GM21526 (cell line): ENCODE data around the gene TTLL7.
"Not testable (repeated sequence)": the region's sequence is repeated elsewhere in the genome, so short reads cannot be mapped to it uniquely, and the experiment has no call there.

Experiments
- ATAC-seq: cut with Tn5 transposase; IDR thresholded peaks from one replicate; pipeline ENCODE4 v1.9.1; 2021; ENCODE audit warnings: moderate library complexity; ENCODE audit not compliant: unreplicated experiment, low FRiP score

TTLL7 gene

GRCh38 chr1:83996621-83997020 lies 2.3 kb downstream of the TTLL7 start:
- no peak for ATAC-seq

- no peak for ATAC-seq
Observed at GRCh38 chr1:83996191-83996590, 2.7 kb downstream of the TTLL7 start.

- ATAC-seq, result no peak
Observed at GRCh38 chr1:83995649-83996048, 3.3 kb downstream of the TTLL7 start.

GRCh38 chr1:83994111-83994510 lies 4.8 kb downstream of the TTLL7 start:
- ATAC-seq, result no peak

- ATAC-seq, result no peak
Observed at GRCh38 chr1:83990734-83991133, 8.2 kb downstream of the TTLL7 start.

GRCh38 chr1:83985048-83985447 lies 13.9 kb downstream of the TTLL7 start:
- ATAC-seq, result no peak

GRCh38 chr1:83983918-83984317 lies 15.0 kb downstream of the TTLL7 start:
- not testable (repeated sequence) for ATAC-seq

- ATAC-seq, result no peak
Observed at GRCh38 chr1:83978056-83978455, 20.9 kb downstream of the TTLL7 start.

- no peak for ATAC-seq
Observed at GRCh38 chr1:83976920-83977319, 22.0 kb downstream of the TTLL7 start.

GRCh38 chr1:83970802-83971201 lies 28.1 kb downstream of the TTLL7 start:
- no peak for ATAC-seq

- ATAC-seq, result no peak
Observed at GRCh38 chr1:83970114-83970513, 28.8 kb downstream of the TTLL7 start.

- no peak for ATAC-seq
Observed at GRCh38 chr1:83967336-83967735, 31.6 kb downstream of the TTLL7 start.

- ATAC-seq, result no peak
Observed at GRCh38 chr1:83964153-83964552, 34.8 kb downstream of the TTLL7 start.

- ATAC-seq, result no peak
Observed at GRCh38 chr1:83961571-83962295, 37.2 kb downstream of the TTLL7 start.

GRCh38 chr1:83960669-83961277 lies 38.2 kb downstream of the TTLL7 start:
- ATAC-seq, result no peak

- no peak for ATAC-seq
Observed at GRCh38 chr1:83959824-83960498, 39.0 kb downstream of the TTLL7 start.

- no peak for ATAC-seq
Observed at GRCh38 chr1:83958704-83959103, 40.2 kb downstream of the TTLL7 start.

GRCh38 chr1:83954166-83954823 lies 44.6 kb downstream of the TTLL7 start:
- no peak for ATAC-seq

GRCh38 chr1:83950106-83950661 lies 48.7 kb downstream of the TTLL7 start:
- ATAC-seq, result no peak

GRCh38 chr1:83942914-83943313 lies 56.0 kb downstream of the TTLL7 start:
- no peak for ATAC-seq

GRCh38 chr1:83934550-83934949 lies 64.4 kb downstream of the TTLL7 start:
- no peak for ATAC-seq
